DND-41 (cell line): Measurements from ENCODE around the gene SHISA7.

Experiments
- CTCF ChIP-seq: IDR thresholded peaks from 2 replicates; pipeline ENCODE4 v1.5.1; 2012; ENCODE audit warnings: borderline replicate concordance, low read length, moderate library complexity, mild to moderate bottlenecking; ENCODE audit not compliant: poor library complexity, severe bottlenecking; ENCODE audit errors: extremely low read depth
- EZH2 ChIP-seq: IDR thresholded peaks from 3 replicates; pipeline ENCODE4 v1.6.1; 2012; ENCODE audit warnings: borderline replicate concordance, low read depth, mild to moderate bottlenecking, moderate library complexity, low read length, inconsistent platforms; ENCODE audit not compliant: severe bottlenecking

DNA sequence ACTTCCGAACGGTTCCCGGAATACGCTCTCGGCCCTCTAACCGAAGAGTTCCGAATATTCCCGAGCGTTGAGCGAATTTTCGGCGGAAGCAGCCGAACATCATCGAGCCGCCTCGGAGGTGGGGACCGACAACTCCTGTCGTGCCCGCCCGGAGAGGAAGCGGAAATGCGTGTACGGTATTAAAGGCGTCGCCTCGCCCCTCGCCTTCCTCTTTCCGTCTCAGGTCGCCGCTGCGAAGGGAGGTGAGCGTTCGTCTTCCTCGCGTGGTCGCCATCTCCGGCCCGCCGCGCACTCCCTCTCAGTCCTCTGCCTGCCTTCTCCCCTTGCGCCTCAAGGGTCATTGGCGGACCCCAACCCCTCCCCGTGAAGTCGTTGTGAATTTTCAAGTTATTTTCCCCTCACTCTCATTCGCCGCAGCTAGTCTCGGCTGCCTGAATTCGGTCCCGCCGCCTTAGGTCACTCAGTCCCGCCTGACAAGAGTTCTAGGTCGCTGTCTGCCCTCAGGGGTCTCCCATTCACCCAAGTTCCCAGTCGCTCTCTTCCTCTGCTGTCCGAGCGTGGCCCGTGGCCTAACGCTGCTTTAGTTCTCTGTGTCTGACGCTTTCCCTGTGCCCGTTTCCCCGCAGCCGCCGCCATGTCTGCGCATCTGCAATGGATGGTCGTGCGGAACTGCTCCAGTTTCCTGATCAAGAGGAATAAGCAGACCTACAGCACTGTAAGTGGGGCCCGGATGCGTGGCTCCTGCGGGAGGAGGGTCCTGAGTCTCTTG is 57.2 kb downstream of the SHISA7 start, which contains the start of gene RPL28:
- TF ChIP-seq CTCF (no peak), EZH2 (no peak)
